ENCODE data around the gene KCTD11.
"Not testable (repeated sequence)": the region's sequence is repeated elsewhere in the genome, so short reads cannot be mapped to it uniquely, and the experiment has no call there.

Gene KCTD11

GRCh38 chr17:7356756-7357155 lies 4.8 kb downstream of the KCTD11 start:
- H3K27ac ChIP-seq (ENCODE audit: low read length), result no peak overlapping the region
- no peaks in the 10 kb centered on the region for H3K36me3 ChIP-seq (ENCODE audit: control insufficient read depth in 2 of 2, insufficient read depth in 2 of 2, low read length in 2 of 2)
- H3K27me3 ChIP-seq (ENCODE audit: control insufficient read depth in 1 of 2, insufficient read depth in 2 of 2, low read length in 2 of 2), result peaks cover 0 to 3% of the 10 kb centered on the region in 2 donors
- H3K9me3 ChIP-seq (ENCODE audit: control insufficient read depth in 2 of 2, low read length in 2 of 2), result no peaks in the 10 kb centered on the region
- peaks cover 35% of the 10 kb centered on the region for H3K4me1 ChIP-seq (ENCODE audit: control insufficient read depth, insufficient read depth, low read length)
- H3K9ac ChIP-seq (ENCODE audit: low read length in 2 of 2), result no peak overlapping the region
- no peak overlapping the region for H3K4me3 ChIP-seq (ENCODE audit: low read length in 2 of 2)

DNA sequence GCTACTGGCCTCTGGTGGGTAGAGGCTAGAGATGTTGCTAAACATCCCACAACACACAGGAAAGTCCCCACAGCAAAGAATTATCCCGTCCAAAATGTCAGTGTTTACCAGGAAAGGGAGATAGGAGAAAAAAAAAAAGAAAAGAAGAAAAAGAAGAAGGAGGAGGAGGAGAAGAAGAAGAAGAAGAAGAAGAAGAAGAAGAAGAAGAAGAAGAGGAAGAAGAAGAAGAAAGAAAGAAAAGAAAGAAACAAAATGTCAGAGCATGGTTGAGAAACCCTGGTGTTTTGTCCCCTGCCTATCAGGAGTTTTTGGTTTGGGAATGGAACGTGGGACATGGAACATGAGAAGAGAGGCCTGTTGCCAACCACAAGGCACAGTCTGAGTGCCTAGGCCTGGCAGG lies 5.4 kb downstream of the KCTD11 start:
- no peak overlapping the region for H3K27ac ChIP-seq (ENCODE audit: low read length)
- H3K4me1 ChIP-seq (ENCODE audit: control insufficient read depth, insufficient read depth, low read length), result peaks cover 32% of the 10 kb centered on the region
- no peaks in the 10 kb centered on the region for H3K36me3 ChIP-seq (ENCODE audit: control insufficient read depth in 2 of 2, insufficient read depth in 2 of 2, low read length in 2 of 2)
- peaks cover 0 to 3% of the 10 kb centered on the region in 2 donors for H3K27me3 ChIP-seq (ENCODE audit: control insufficient read depth in 1 of 2, insufficient read depth in 2 of 2, low read length in 2 of 2)
- no peak overlapping the region for H3K4me3 ChIP-seq (ENCODE audit: low read length in 2 of 2)
- no peaks in the 10 kb centered on the region for H3K9me3 ChIP-seq (ENCODE audit: control insufficient read depth in 2 of 2, low read length in 2 of 2)
- H3K9ac ChIP-seq (ENCODE audit: low read length in 2 of 2), result no peak overlapping the region

DNA sequence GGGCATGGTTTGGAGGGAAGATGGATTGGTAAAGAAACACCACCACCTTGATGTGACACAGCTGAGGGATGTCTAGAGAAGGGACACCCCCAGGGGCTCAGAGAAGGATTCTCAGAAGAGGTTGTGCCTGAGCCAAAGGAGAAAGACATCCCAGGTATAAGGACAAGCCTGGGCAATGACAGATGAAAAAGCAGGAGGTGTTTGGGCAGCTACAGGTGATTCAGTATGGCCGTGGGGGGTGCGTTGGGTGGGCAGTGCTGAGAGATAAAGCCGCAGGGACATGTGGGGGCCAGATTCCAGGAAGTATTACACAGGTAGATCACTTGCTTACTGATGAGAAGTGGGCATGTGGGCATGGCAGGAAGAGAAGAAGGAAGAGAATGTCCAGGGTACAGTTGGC lies 9.9 kb downstream of the KCTD11 start:
- H3K4me1 ChIP-seq (ENCODE audit: control insufficient read depth, insufficient read depth, low read length), result no peaks in the 10 kb centered on the region
- H3K27ac ChIP-seq (ENCODE audit: low read length), result no peak overlapping the region
- H3K9ac ChIP-seq (ENCODE audit: low read length in 2 of 2), result no peak overlapping the region
- no peaks in the 10 kb centered on the region for H3K27me3 ChIP-seq (ENCODE audit: control insufficient read depth in 1 of 2, insufficient read depth in 2 of 2, low read length in 2 of 2)
- H3K9me3 ChIP-seq (ENCODE audit: control insufficient read depth in 2 of 2, low read length in 2 of 2), result no peaks in the 10 kb centered on the region
- H3K36me3 ChIP-seq (ENCODE audit: control insufficient read depth in 2 of 2, insufficient read depth in 2 of 2, low read length in 2 of 2), result no peaks in the 10 kb centered on the region
- H3K4me3 ChIP-seq (ENCODE audit: low read length in 2 of 2), result no peak overlapping the region

- no peaks in the 10 kb centered on the region for H3K9me3 ChIP-seq (ENCODE audit: control insufficient read depth in 2 of 2, low read length in 2 of 2)
- no peaks in the 10 kb centered on the region for H3K4me1 ChIP-seq (ENCODE audit: control insufficient read depth, insufficient read depth, low read length)
- H3K9ac ChIP-seq (ENCODE audit: low read length in 2 of 2), result no peak overlapping the region
- H3K4me3 ChIP-seq (ENCODE audit: low read length in 2 of 2), result no peak overlapping the region
- H3K27me3 ChIP-seq (ENCODE audit: control insufficient read depth in 1 of 2, insufficient read depth in 2 of 2, low read length in 2 of 2), result no peaks in the 10 kb centered on the region
- H3K27ac ChIP-seq (ENCODE audit: low read length), result no peak overlapping the region
- H3K36me3 ChIP-seq (ENCODE audit: control insufficient read depth in 2 of 2, insufficient read depth in 2 of 2, low read length in 2 of 2), result no peaks in the 10 kb centered on the region
Measured at GRCh38 chr17:7363311-7363710, 11.3 kb downstream of the KCTD11 start.

DNA sequence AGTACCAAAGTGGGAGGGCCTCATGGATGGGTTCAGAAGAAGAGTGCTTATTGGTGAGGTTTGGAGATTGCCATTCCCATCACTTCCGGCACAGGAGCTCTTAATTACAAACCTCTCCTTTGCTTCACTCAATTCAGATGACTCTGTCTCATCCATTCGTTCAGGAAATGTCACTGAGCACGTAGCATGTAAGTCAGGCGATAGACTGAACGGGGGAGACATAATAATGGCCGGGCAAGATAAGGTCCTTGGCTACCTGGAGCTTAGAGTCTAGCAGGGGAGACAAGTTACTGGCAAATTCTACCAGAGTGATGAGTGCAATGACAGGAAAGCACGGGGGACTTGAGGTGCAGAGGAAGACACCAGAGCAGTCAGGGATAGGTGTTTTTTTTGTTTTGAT lies 14.0 kb downstream of the KCTD11 start:
- H3K9me3 ChIP-seq (ENCODE audit: control insufficient read depth in 2 of 2, low read length in 2 of 2); H3K27ac ChIP-seq (ENCODE audit: low read length); H3K4me3 ChIP-seq (ENCODE audit: low read length in 2 of 2); H3K4me1 ChIP-seq (ENCODE audit: control insufficient read depth, insufficient read depth, low read length); H3K27me3 ChIP-seq (ENCODE audit: control insufficient read depth in 1 of 2, insufficient read depth in 2 of 2, low read length in 2 of 2); H3K9ac ChIP-seq (ENCODE audit: low read length in 2 of 2); H3K36me3 ChIP-seq (ENCODE audit: control insufficient read depth in 2 of 2, insufficient read depth in 2 of 2, low read length in 2 of 2): not testable (repeated sequence)

- Histone ChIP-seq H3K27ac (ENCODE audit: low read length) (no peak overlapping the region), H3K9me3 (ENCODE audit: control insufficient read depth in 2 of 2, low read length in 2 of 2) (no peaks in the 10 kb centered on the region), H3K36me3 (ENCODE audit: control insufficient read depth in 2 of 2, insufficient read depth in 2 of 2, low read length in 2 of 2) (no peaks in the 10 kb centered on the region), H3K27me3 (ENCODE audit: control insufficient read depth in 1 of 2, insufficient read depth in 2 of 2, low read length in 2 of 2) (no peaks in the 10 kb centered on the region), H3K9ac (ENCODE audit: low read length in 2 of 2) (no peak overlapping the region), H3K4me3 (ENCODE audit: low read length in 2 of 2) (no peak overlapping the region), H3K4me1 (ENCODE audit: control insufficient read depth, insufficient read depth, low read length) (no peaks in the 10 kb centered on the region)
Measured at GRCh38 chr17:7367083-7367482, 15.1 kb downstream of the KCTD11 start.

GRCh38 chr17:7367918-7368598 lies 16.1 kb downstream of the KCTD11 start:
- no peaks in the 10 kb centered on the region for H3K9me3 ChIP-seq (ENCODE audit: control insufficient read depth in 2 of 2, low read length in 2 of 2)
- no peaks in the 10 kb centered on the region for H3K4me1 ChIP-seq (ENCODE audit: control insufficient read depth, insufficient read depth, low read length)
- H3K27me3 ChIP-seq (ENCODE audit: control insufficient read depth in 1 of 2, insufficient read depth in 2 of 2, low read length in 2 of 2), result no peaks in the 10 kb centered on the region
- H3K4me3 ChIP-seq (ENCODE audit: low read length in 2 of 2), result no peak overlapping the region
- H3K36me3 ChIP-seq (ENCODE audit: control insufficient read depth in 2 of 2, insufficient read depth in 2 of 2, low read length in 2 of 2), result no peaks in the 10 kb centered on the region
- no peak overlapping the region for H3K27ac ChIP-seq (ENCODE audit: low read length)
- H3K9ac ChIP-seq (ENCODE audit: low read length in 2 of 2), result no peak overlapping the region

- H3K4me3 ChIP-seq (ENCODE audit: low read length in 2 of 2); H3K27ac ChIP-seq (ENCODE audit: low read length); H3K9me3 ChIP-seq (ENCODE audit: control insufficient read depth in 2 of 2, low read length in 2 of 2); H3K36me3 ChIP-seq (ENCODE audit: control insufficient read depth in 2 of 2, insufficient read depth in 2 of 2, low read length in 2 of 2); H3K27me3 ChIP-seq (ENCODE audit: control insufficient read depth in 1 of 2, insufficient read depth in 2 of 2, low read length in 2 of 2); H3K9ac ChIP-seq (ENCODE audit: low read length in 2 of 2); H3K4me1 ChIP-seq (ENCODE audit: control insufficient read depth, insufficient read depth, low read length): not testable (repeated sequence)
Measured at GRCh38 chr17:7368599-7368994, 16.6 kb downstream of the KCTD11 start.

DNA sequence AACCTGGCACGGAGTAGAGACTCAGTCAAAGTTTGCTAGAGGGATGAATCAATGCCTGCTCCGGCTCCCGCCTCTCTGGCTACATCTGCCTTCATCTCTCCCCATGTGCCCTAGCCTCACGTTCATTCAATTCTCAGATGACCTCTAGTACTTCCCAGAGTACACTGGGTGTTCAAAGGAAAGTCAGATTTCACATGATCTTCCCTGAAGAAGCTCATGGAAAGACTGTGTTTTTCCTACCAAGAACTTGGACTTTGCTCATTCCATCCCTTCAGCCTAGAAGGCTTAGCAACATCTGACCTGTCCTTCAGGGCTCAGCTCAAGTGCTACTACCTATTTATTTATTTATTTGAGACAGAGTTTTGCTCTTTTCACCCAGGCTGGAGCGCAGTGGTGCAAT lies 17.9 kb downstream of the KCTD11 start:
- no peak overlapping the region for H3K27ac ChIP-seq (ENCODE audit: low read length)
- no peak overlapping the region for H3K9ac ChIP-seq (ENCODE audit: low read length in 2 of 2)
- H3K4me3 ChIP-seq (ENCODE audit: low read length in 2 of 2), result no peak overlapping the region
- no peaks in the 10 kb centered on the region for H3K9me3 ChIP-seq (ENCODE audit: control insufficient read depth in 2 of 2, low read length in 2 of 2)
- H3K27me3 ChIP-seq (ENCODE audit: control insufficient read depth in 1 of 2, insufficient read depth in 2 of 2, low read length in 2 of 2), result no peaks in the 10 kb centered on the region
- H3K36me3 ChIP-seq (ENCODE audit: control insufficient read depth in 2 of 2, insufficient read depth in 2 of 2, low read length in 2 of 2), result no peaks in the 10 kb centered on the region
- no peaks in the 10 kb centered on the region for H3K4me1 ChIP-seq (ENCODE audit: control insufficient read depth, insufficient read depth, low read length)

DNA sequence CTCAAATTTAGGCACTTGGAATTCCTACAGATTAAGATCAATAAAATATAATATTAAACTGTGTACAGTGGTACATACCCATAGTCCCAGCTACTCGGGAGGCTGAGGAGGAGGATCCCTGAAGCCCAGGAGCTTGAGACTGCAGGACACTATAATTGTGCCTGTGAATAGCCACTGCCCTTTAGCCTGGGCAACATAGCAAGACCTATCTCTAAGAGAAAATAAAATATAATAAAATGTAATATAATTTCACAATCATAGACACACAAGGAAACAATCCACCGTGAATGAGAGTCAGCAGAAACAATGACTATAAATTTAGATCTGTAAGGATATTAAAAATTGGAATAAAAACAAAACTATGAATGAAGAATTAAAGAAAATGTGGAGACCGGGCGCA lies 18.9 kb downstream of the KCTD11 start:
- Histone ChIP-seq H3K9me3 (ENCODE audit: control insufficient read depth in 2 of 2, low read length in 2 of 2) (no peaks in the 10 kb centered on the region), H3K4me1 (ENCODE audit: control insufficient read depth, insufficient read depth, low read length) (no peaks in the 10 kb centered on the region), H3K27me3 (ENCODE audit: control insufficient read depth in 1 of 2, insufficient read depth in 2 of 2, low read length in 2 of 2) (no peaks in the 10 kb centered on the region), H3K4me3 (ENCODE audit: low read length in 2 of 2) (no peak overlapping the region), H3K27ac (ENCODE audit: low read length) (no peak overlapping the region), H3K36me3 (ENCODE audit: control insufficient read depth in 2 of 2, insufficient read depth in 2 of 2, low read length in 2 of 2) (no peaks in the 10 kb centered on the region), H3K9ac (ENCODE audit: low read length in 2 of 2) (no peak overlapping the region)

GRCh38 chr17:7374353-7374752 lies 22.4 kb downstream of the KCTD11 start:
- Histone ChIP-seq H3K27ac (ENCODE audit: low read length) (no peak overlapping the region), H3K27me3 (ENCODE audit: control insufficient read depth in 1 of 2, insufficient read depth in 2 of 2, low read length in 2 of 2) (no peaks in the 10 kb centered on the region), H3K9me3 (ENCODE audit: control insufficient read depth in 2 of 2, low read length in 2 of 2) (no peaks in the 10 kb centered on the region), H3K4me1 (ENCODE audit: control insufficient read depth, insufficient read depth, low read length) (no peaks in the 10 kb centered on the region), H3K36me3 (ENCODE audit: control insufficient read depth in 2 of 2, insufficient read depth in 2 of 2, low read length in 2 of 2) (no peaks in the 10 kb centered on the region), H3K4me3 (ENCODE audit: low read length in 2 of 2) (no peak overlapping the region), H3K9ac (ENCODE audit: low read length in 2 of 2) (no peak overlapping the region)

All from stomach smooth muscle (tissue), 2 donors.